Liver (tissue), 9 donors: ENCODE measurements around the gene LRRN2. TPM values are rescaled to one million over a fixed set of nuclear protein-coding genes. Genes with fewer than 3 reads are reported as not detected.

Experiments used
- DNase-seq: peaks from one replicate; pipeline ENCODE4 v3.0.0-alpha.2; 2017; ENCODE audit warnings: low spot score
- H3K27ac ChIP-seq, 2 donors: one replicate each; pipeline ENCODE4 v1.7.0; 2013; ENCODE audit warnings: inconsistent platforms in 2 of 2, low read length in 2 of 2, control low read depth in 1 of 2, low read depth in 1 of 2, mild to moderate bottlenecking in 1 of 2
- H3K27me3 ChIP-seq, 4 donors: one replicate each; pipeline versions ENCODE4 v1.6.1 to v1.7.0; 2013; ENCODE audit warnings: low read length in 3 of 4, inconsistent platforms in 1 of 4, mild to moderate bottlenecking in 1 of 4, moderate library complexity in 1 of 4; ENCODE audit not compliant: control insufficient read depth in 4 of 4, insufficient read depth in 4 of 4
- H3K36me3 ChIP-seq, 4 donors: one replicate each; pipeline versions ENCODE4 v1.6.1 to v1.7.0; 2013; ENCODE audit warnings: low read length in 3 of 4, mild to moderate bottlenecking in 3 of 4, low read depth in 1 of 4, moderate library complexity in 1 of 4; ENCODE audit not compliant: control insufficient read depth in 4 of 4, insufficient read depth in 3 of 4
- H3K4me1 ChIP-seq, 4 donors: one replicate each; pipeline versions ENCODE4 v1.6.1 to v1.7.0; 2013; ENCODE audit warnings: low read length in 3 of 4, mild to moderate bottlenecking in 3 of 4, moderate library complexity in 1 of 4; ENCODE audit not compliant: control insufficient read depth in 4 of 4, insufficient read depth in 4 of 4
- H3K4me3 ChIP-seq, 3 donors: one replicate each; pipeline versions ENCODE4 v1.6.1 to v1.7.0; 2013; ENCODE audit warnings: low read length in 3 of 3, control low read depth in 1 of 3, low read depth in 1 of 3, mild to moderate bottlenecking in 1 of 3
- H3K9ac ChIP-seq, 2 donors: one replicate each; pipeline ENCODE4 v1.7.0; 2013; ENCODE audit warnings: low read length in 2 of 2, mild to moderate bottlenecking in 2 of 2, moderate library complexity in 2 of 2, control low read depth in 1 of 2, low read depth in 1 of 2
- H3K9me3 ChIP-seq, 4 donors: one replicate each; pipeline versions ENCODE4 v1.6.1 to v1.7.0; 2013; ENCODE audit warnings: low read length in 3 of 4; ENCODE audit not compliant: control insufficient read depth in 4 of 4
- FOXA1 ChIP-seq: IDR thresholded peaks from 2 replicates; pipeline ENCODE4 v1.6.1; 2016; ENCODE audit warnings: antibody characterized with exemption
- FOXA2 ChIP-seq: IDR thresholded peaks from 2 replicates; pipeline ENCODE4 v1.6.1; 2016; ENCODE audit warnings: antibody characterized with exemption
- GABPA ChIP-seq, 2 donors: IDR thresholded peaks in 1 of 2; conservative IDR thresholded peaks in 1 of 2; 2 replicates each; pipeline ENCODE4 v1.6.1; 2016; ENCODE audit warnings: antibody characterized with exemption in 2 of 2, mild to moderate bottlenecking in 1 of 2, moderate library complexity in 1 of 2
- HNF4G ChIP-seq: IDR thresholded peaks from 2 replicates; pipeline ENCODE4 v1.6.1; 2016; ENCODE audit warnings: antibody characterized with exemption
- NR2F2 ChIP-seq: IDR thresholded peaks from 2 replicates; pipeline ENCODE4 v1.6.1; 2016; ENCODE audit warnings: antibody characterized with exemption
- RXRA ChIP-seq, 2 donors: IDR thresholded peaks; 2 replicates each; pipeline ENCODE4 v1.6.1; 2017 to 2018; ENCODE audit warnings: antibody characterized with exemption in 2 of 2, mild to moderate bottlenecking in 1 of 2
- YY1 ChIP-seq: IDR thresholded peaks from 2 replicates; pipeline ENCODE4 v1.6.1; 2016; ENCODE audit warnings: antibody characterized with exemption, mild to moderate bottlenecking
- WGBS: extraction: QIAGEN DNeasy Blood & Tissue Kit; methylation state at CpG from one replicate; pipeline ENCODE4 v1.1.7; 2013; 5-methylcytosine and 5-hydroxymethylcytosine counted together
- polyA plus RNA-seq, 2 donors: library from polyadenylated mRNA; stranded (reverse) in 1 of 2; unstranded in 1 of 2; fragments of 200-250 nt in 1 of 2; fragments of >200 nt in 1 of 2; fragmentation: Nextera tagmentation in 1 of 2; extraction: Ambion mirVana in 1 of 2; gene quantifications; one replicate each; pipeline versions ENCODE4 v1.2.1 to v1.2.3, GENCODE V29; 2013 to 2015
- total RNA-seq, 2 donors: library from RNA; depleted of rRNA; stranded (reverse); fragments of >200 nt; gene quantifications; one replicate each; pipeline ENCODE4 v1.2.3, GENCODE V29; 2014
- TF ChIP-seq, protein P1 (sequence below): fragments of 150-350 bp; IDR thresholded peaks from 2 replicates; pipeline ENCODE4 v1.5.1; 2017; ENCODE audit warnings: improper control_type of control experiment, low read depth, low read length; ENCODE audit not compliant: missing input control
- TF ChIP-seq, protein P2 (sequence below): IDR thresholded peaks from 2 replicates; pipeline ENCODE4 v1.6.1; 2016; ENCODE audit warnings: antibody characterized with exemption
- donor health status: healthy.
- donor health status: healthy.
- donor health status: healthy.
- donor health status: healthy.
- donor health status: healthy.

Gene LRRN2
- total and polyA plus RNA-seq, 4 donors = 0.13 to 2.8 (median 0.28) TPM

DNA sequence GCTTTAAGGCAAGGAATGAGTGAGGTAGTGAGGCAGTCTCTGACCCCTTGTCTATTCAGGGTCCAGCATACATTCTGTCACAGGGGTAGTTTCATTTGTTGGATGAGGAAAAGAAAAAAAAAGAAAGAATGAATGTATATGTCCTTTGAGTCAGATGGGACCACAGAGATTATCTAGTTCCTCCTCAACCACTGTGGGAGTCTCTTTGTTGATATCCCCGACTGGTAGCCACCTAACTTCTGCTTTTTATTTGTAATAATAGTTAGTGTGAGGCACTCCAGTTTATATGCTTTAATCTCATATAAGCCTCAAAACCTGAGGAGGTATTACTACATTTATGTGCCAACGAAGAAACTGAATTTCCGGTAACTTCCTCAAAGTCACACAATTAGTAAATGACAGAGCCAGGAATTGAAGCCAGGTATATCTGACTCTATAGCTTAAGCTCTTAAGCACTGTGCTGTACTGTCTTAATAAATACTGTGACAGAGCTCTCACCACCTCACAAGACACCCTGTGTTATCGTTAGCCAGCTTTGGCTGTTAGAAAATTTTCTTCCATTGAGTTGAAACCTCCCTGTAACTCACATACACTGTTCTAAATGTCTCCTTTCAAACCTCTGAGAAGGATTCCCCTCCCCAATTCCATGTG lies 87.1 kb downstream of the LRRN2 start (continued):
- TF ChIP-seq, protein P1, sequence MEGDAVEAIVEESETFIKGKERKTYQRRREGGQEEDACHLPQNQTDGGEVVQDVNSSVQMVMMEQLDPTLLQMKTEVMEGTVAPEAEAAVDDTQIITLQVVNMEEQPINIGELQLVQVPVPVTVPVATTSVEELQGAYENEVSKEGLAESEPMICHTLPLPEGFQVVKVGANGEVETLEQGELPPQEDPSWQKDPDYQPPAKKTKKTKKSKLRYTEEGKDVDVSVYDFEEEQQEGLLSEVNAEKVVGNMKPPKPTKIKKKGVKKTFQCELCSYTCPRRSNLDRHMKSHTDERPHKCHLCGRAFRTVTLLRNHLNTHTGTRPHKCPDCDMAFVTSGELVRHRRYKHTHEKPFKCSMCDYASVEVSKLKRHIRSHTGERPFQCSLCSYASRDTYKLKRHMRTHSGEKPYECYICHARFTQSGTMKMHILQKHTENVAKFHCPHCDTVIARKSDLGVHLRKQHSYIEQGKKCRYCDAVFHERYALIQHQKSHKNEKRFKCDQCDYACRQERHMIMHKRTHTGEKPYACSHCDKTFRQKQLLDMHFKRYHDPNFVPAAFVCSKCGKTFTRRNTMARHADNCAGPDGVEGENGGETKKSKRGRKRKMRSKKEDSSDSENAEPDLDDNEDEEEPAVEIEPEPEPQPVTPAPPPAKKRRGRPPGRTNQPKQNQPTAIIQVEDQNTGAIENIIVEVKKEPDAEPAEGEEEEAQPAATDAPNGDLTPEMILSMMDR = no peak
- no peak for TF ChIP-seq GABPA (IDR thresholded peaks at IDR 0.05 in 1 of 2, conservative IDR thresholded peaks at IDR 0.05 in 1 of 2)
- no peak for TF ChIP-seq FOXA2
- TF ChIP-seq RXRA (IDR thresholded peaks at IDR 0.05) = no peak

DNA sequence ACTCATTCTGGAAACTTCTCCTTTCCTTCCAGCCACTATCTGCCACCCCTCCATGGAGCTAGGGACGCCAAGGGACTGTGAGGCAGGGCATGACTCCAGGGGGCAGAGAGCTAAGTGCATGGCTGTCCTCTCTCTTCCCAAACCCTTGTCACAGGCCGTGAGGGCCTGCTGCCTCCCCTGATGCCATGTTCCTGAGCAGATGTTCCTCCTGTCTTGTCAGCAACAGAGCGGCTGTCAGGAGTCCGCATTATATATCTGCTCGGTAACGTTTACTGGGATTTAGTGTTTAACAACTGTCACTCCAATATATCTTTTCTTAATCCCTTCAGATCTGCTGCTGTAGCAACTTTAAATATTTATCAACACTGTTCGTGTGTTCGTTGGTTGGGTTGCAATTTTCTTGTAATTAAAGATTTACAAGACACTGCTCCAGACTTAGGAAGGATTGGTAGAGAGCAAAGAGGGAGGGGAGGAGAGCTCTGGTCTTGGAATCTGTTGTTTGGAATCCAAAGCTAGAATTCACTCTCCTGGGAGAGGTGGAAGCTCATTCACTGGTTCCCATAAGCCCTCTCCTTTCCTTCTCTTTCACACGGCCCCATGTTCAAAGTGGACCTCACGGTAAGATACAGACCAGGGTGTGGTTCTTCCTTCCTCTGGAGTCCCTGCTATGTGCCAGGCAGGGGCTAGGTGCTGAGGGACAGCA lies 93.1 kb downstream of the LRRN2 start:
- no peak for DNase-seq
- no peak overlapping the region for H3K4me3 ChIP-seq
- H3K27me3 ChIP-seq = no peaks in the 10 kb centered on the region
- H3K36me3 ChIP-seq = peaks cover 0 to 2% (median 0%) of the 10 kb centered on the region in 4 donors
- H3K9ac ChIP-seq = no peak overlapping the region
- H3K9me3 ChIP-seq = no peaks in the 10 kb centered on the region
- 80% methylated on average over 10 of the region's 10 CpGs for WGBS
- TF ChIP-seq, protein P1 = no peak
- TF ChIP-seq HNF4G = no peak
- TF ChIP-seq FOXA1 = no peak
- no peak for TF ChIP-seq NR2F2
- H3K4me1 ChIP-seq = no peaks in the 10 kb centered on the region
- no peak overlapping the region for H3K27ac ChIP-seq

GRCh38 chr1:204591473-204592090 lies 94.0 kb downstream of the LRRN2 start:
- DNase-seq = no peak
- no peak overlapping the region for H3K9ac ChIP-seq
- TF ChIP-seq YY1 = no peak
- no peak for TF ChIP-seq GABPA (IDR thresholded peaks at IDR 0.05 in 1 of 2, conservative IDR thresholded peaks at IDR 0.05 in 1 of 2)
- no peak for TF ChIP-seq FOXA2
- TF ChIP-seq, protein P2, sequence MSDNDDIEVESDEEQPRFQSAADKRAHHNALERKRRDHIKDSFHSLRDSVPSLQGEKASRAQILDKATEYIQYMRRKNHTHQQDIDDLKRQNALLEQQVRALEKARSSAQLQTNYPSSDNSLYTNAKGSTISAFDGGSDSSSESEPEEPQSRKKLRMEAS = no peak
- 67% methylated on average over 3 of the region's 3 CpGs for WGBS
- peaks cover 0 to 2% (median 0%) of the 10 kb centered on the region in 4 donors for H3K36me3 ChIP-seq
- H3K4me3 ChIP-seq = no peak overlapping the region
- no peaks in the 10 kb centered on the region for H3K4me1 ChIP-seq
- H3K27ac ChIP-seq = no peak overlapping the region
- no peaks in the 10 kb centered on the region for H3K27me3 ChIP-seq
- no peaks in the 10 kb centered on the region for H3K9me3 ChIP-seq
